ENCODE data around the gene GAGE12G.
"Not testable (repeated sequence)": the region's sequence is repeated elsewhere in the genome, so short reads cannot be mapped to it uniquely, and the experiment has no call there.

GRCh38 chrX:49569152-49569551, 1.0 kb upstream of the GAGE12G start:
- not testable (repeated sequence) for TF ChIP-seq CTCF (conservative IDR thresholded peaks at IDR 0.05; ENCODE audit: low read depth, low read length); EZH2 (IDR thresholded peaks at IDR 0.05; ENCODE audit: low read length, unreplicated experiment); EZH2phosphoT487 (IDR thresholded peaks at IDR 0.05; ENCODE audit: borderline replicate concordance, low read length)

Data from PC-3 (cell line).